IMR-90 (cell line): Measurements from ENCODE around the gene SYP.

Experiments used
- BHLHE40 ChIP-seq: fragments of 150-350 bp; IDR thresholded peaks from 2 replicates; pipeline ENCODE4 v1.6.1; 2016; ENCODE audit warnings: mild to moderate bottlenecking, low read depth, low read length
- MXI1 ChIP-seq: IDR thresholded peaks from 2 replicates; pipeline ENCODE4 v1.6.1; 2012; ENCODE audit warnings: low read depth, mild to moderate bottlenecking, low read length, moderate library complexity, borderline replicate concordance
- POLR2A ChIP-seq: IDR thresholded peaks from 2 replicates; pipeline ENCODE4 v1.6.1; 2012; ENCODE audit warnings: mild to moderate bottlenecking, low read depth, low read length
- RAD21 ChIP-seq: IDR thresholded peaks from 2 replicates; pipeline ENCODE4 v1.6.1; 2012; ENCODE audit warnings: low read length, improper control_type of control experiment
- RFX5 ChIP-seq: IDR thresholded peaks from 2 replicates; pipeline ENCODE4 v1.8.0; 2012; ENCODE audit warnings: low read depth, mild to moderate bottlenecking, low read length, moderate library complexity
- USF2 ChIP-seq: fragments of 150-350 bp; IDR thresholded peaks from 2 replicates; pipeline ENCODE4 v1.6.1; 2017; ENCODE audit warnings: mild to moderate bottlenecking, antibody characterized with exemption, low read length, low read depth
- TF ChIP-seq, protein P1 (sequence below): conservative IDR thresholded peaks from 2 replicates; pipeline ENCODE4 v1.5.1; 2012; ENCODE audit warnings: mild to moderate bottlenecking, low read depth, low read length, improper control_type of control experiment
- TF ChIP-seq, protein P2 (sequence below): fragments of 150-350 bp; IDR thresholded peaks from 2 replicates; pipeline ENCODE4 v1.6.1; 2016; ENCODE audit warnings: low read depth, mild to moderate bottlenecking, low read length, moderate library complexity, borderline replicate concordance

DNA sequence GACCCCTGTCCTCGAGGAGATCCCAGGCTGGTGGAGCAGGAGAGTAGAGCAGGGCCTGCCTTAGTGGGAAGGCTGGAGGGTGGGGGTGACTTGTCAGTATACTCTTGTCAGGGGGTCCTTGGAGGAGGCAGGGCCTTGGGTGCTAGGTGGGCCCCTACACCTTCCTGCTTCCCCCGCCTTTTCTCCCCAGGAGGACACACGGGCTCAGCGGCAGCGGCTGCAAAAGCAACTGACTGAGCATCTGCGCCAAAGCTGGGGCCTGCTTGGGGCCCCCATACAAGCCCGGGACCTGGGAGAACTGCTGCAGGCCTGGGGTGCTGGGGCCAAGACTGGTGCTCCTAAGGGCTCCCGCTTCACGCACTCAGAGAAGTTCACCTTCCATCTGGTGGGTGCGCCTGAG is 46.5 kb upstream of the SYP start:
- TF ChIP-seq RAD21 (no peak), BHLHE40 (no peak), POLR2A (no peak), RFX5 (no peak), MXI1 (no peak), USF2 (no peak)
- TF ChIP-seq, protein P1, sequence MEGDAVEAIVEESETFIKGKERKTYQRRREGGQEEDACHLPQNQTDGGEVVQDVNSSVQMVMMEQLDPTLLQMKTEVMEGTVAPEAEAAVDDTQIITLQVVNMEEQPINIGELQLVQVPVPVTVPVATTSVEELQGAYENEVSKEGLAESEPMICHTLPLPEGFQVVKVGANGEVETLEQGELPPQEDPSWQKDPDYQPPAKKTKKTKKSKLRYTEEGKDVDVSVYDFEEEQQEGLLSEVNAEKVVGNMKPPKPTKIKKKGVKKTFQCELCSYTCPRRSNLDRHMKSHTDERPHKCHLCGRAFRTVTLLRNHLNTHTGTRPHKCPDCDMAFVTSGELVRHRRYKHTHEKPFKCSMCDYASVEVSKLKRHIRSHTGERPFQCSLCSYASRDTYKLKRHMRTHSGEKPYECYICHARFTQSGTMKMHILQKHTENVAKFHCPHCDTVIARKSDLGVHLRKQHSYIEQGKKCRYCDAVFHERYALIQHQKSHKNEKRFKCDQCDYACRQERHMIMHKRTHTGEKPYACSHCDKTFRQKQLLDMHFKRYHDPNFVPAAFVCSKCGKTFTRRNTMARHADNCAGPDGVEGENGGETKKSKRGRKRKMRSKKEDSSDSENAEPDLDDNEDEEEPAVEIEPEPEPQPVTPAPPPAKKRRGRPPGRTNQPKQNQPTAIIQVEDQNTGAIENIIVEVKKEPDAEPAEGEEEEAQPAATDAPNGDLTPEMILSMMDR = no peak
- TF ChIP-seq, protein P2, sequence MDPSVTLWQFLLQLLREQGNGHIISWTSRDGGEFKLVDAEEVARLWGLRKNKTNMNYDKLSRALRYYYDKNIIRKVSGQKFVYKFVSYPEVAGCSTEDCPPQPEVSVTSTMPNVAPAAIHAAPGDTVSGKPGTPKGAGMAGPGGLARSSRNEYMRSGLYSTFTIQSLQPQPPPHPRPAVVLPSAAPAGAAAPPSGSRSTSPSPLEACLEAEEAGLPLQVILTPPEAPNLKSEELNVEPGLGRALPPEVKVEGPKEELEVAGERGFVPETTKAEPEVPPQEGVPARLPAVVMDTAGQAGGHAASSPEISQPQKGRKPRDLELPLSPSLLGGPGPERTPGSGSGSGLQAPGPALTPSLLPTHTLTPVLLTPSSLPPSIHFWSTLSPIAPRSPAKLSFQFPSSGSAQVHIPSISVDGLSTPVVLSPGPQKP = no peak
